ENCODE measurements around the gene GLP1R.

DNA sequence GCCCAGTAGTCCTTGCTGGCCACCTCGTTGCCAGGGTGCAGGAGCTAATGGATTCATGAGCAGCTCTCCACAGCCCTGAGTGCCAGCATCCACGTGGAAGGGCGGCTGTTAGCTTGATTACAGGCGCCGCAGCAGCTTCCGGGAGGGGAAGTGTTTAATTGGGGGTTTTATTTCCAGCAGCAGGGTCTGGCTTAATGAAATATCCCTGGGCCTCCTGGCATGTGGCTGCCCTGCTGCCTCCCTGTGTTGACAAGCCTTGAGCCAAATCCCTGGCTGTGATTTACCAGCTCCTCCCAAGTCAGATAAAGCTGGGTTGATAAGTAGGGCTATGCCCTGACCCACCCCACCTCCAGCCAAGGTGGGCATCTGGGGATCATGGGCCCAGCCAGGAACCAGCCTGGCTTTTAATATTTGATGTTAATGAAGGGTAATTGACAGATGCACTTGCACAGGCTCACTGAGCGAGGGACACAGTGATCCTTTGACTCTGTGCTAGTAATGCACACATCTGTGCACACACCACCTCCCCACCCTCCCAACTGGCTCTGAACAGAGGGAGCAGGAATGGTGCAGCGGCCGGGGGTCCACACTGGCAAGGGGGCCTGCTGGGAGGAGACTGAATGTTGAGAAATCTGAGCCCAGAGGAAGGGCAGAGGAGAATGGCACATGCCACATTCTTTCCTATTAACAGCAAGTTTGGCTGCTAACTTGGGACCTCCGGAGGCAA, 13.6 kb downstream of the GLP1R start:
- TF ChIP-seq CTCF (IDR thresholded peaks at IDR 0.05 in 4 of 5, conservative IDR thresholded peaks at IDR 0.05 in 1 of 5) (no peak), POLR2A (IDR thresholded peaks at IDR 0.05) (no peak)

All from gastrocnemius medialis (tissue), 4 donors.